ENCODE data around the gene GRAMD1A. TPM values are rescaled to one million over a fixed set of nuclear protein-coding genes. Genes with fewer than 3 reads are reported as not detected.

The GRAMD1A gene
- polyA plus RNA-seq, 1 donor = 53.2 TPM

DNA sequence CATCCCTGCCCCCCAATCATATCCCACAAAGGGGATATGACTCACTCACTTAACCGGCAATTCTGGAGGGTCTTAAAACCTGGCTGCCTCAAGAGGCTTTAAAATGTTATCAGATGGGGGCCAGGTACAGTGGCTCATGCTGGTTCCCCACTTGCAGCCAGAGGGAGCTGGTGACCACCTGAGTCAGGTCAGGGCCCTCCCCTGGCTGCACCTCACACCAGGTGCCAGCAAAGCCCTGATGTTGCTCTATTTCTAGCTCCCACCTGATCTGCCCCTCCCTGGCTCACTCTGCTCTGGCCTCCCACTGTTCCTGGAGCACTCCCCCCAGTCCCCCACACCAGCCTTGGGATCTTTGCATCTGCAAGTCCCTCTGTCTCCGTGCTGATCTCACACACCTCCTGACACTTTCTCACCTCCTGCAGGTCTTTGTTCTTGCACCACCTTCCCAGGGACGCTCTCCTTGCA, 55.6 kb downstream of the GRAMD1A start:
- H3K4me1 ChIP-seq (ENCODE audit: control insufficient read depth, insufficient read depth, low read length) = no peaks in the 10 kb centered on the region
- no CpG with 5 or more reads among the region's 3 CpGs for WGBS (ENCODE audit: insufficient coverage, low lambda C conversion rate)
- H3K36me3 ChIP-seq (ENCODE audit: control insufficient read depth, insufficient read depth, low read length) = peaks cover 51% of the 10 kb centered on the region
- DNase-seq = peak in 1 of 2 donors; percentile 22
- H3K27me3 ChIP-seq (ENCODE audit: control insufficient read depth, insufficient read depth, low read length) = no peaks in the 10 kb centered on the region
- peaks cover 5% of the 10 kb centered on the region for H3K9me3 ChIP-seq (ENCODE audit: control insufficient read depth, low read depth, low read length)
- no peak overlapping the region for H3K4me3 ChIP-seq (ENCODE audit: low read length)
- H3K27ac ChIP-seq (ENCODE audit: low read length) = no peak overlapping the region

DNA sequence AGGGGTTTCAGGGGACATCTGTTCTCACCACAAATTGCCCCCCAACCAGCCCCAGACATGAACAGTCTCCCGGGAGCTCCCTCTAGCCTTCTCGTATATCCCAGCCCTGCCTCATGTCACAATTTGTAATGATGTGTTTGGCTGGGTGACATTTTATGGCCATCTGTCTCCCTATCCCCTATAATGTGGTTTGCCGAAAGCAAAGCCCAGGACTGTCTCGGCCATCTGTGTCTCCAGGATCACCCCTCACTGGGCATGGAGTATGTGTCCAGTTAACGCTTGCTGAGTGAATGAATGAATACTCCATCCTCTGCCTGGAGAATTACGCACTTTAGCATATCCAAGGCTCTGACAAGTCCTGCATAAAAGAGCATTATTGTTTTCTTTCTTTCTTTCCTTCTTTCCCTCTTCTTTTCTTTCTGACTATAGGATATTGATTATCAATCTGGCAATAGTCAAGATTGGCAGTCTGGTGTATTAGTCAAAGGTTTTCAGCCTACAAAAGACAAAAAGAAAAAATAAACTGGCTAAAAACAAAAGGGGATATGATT, 56.5 kb downstream of the GRAMD1A start:
- 60% methylated on average over 1 of the region's 6 CpGs for WGBS (ENCODE audit: insufficient coverage, low lambda C conversion rate)
- H3K9me3 ChIP-seq (ENCODE audit: control insufficient read depth, low read depth, low read length) = peaks cover 5% of the 10 kb centered on the region
- no peaks in the 10 kb centered on the region for H3K4me1 ChIP-seq (ENCODE audit: control insufficient read depth, insufficient read depth, low read length)
- H3K36me3 ChIP-seq (ENCODE audit: control insufficient read depth, insufficient read depth, low read length) = peaks cover 54% of the 10 kb centered on the region
- no peak for DNase-seq
- no peaks in the 10 kb centered on the region for H3K27me3 ChIP-seq (ENCODE audit: control insufficient read depth, insufficient read depth, low read length)
- H3K27ac ChIP-seq (ENCODE audit: low read length) = no peak overlapping the region
- H3K4me3 ChIP-seq (ENCODE audit: low read length) = no peak overlapping the region

DNA sequence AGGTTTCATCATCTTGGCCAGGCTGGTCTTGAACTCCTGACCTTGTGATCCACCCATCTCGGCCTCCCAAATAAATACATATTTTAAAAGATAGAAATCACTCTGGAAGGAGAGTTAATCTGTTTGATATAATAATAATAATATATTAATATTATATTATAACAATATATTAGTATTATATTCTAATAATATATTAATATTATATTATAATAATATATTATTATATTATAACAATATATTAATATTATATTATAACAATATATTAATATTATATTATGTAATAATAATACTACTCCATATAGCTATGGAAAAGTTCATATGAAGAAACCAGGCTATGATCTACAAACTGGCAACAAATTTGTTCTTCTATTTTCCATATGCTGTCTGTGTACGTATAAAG, 58.2 kb downstream of the GRAMD1A start:
- H3K27me3 ChIP-seq (ENCODE audit: control insufficient read depth, insufficient read depth, low read length) = no peaks in the 10 kb centered on the region

DNA sequence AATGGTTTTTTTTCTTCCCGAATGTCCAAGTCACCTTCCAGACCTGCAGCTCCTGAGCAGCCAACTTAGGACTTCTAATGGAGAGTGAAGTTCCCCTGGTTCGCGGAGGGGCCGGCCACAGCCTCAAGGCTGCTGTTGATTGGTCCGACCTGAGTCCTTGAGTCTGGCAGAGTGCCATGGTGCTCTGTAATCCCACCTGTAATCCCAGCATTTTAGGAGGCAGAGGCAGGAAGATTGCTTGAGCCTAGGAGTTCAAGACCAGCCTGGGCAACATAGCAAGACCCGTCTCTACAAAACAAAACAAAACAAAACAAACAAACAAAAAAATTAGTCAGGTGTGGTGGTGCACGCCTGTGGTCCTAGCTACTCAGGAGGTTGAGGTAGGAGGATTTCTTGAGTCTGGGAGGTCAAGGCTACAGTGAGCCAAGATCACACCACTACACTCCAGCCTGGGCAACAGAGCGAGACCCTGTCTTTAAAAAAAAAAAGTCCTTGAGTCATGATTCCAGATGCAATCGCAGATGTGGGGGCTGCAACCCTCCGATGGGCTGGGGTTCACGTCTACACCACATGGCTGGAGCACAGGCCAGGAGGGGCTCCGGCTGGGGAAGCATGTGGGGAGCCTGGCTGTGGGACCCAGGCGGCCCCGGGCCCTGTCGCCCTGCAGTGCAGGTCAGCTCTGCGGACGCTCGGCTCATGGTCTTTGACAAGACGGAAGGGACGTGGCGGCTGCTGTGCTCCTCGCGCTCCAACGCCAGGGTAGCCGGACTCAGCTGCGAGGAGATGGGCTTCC, 59.1 kb downstream of the GRAMD1A start:
- Histone ChIP-seq H3K27ac (ENCODE audit: low read length) (no peak overlapping the region), H3K27me3 (ENCODE audit: control insufficient read depth, insufficient read depth, low read length) (no peaks in the 10 kb centered on the region), H3K4me3 (ENCODE audit: low read length) (no peak overlapping the region), H3K9me3 (ENCODE audit: control insufficient read depth, low read depth, low read length) (peaks cover 5% of the 10 kb centered on the region), H3K36me3 (ENCODE audit: control insufficient read depth, insufficient read depth, low read length) (peaks cover 43% of the 10 kb centered on the region), H3K4me1 (ENCODE audit: control insufficient read depth, insufficient read depth, low read length) (no peaks in the 10 kb centered on the region)
- no peak for DNase-seq
- WGBS (ENCODE audit: insufficient coverage, low lambda C conversion rate) = no CpG with 5 or more reads among the region's 26 CpGs

More for the DNA sequence above, 58.2 kb downstream of the GRAMD1A start:
- DNase-seq = no peak
- Histone ChIP-seq H3K4me3 (ENCODE audit: low read length) (no peak overlapping the region), H3K27ac (ENCODE audit: low read length) (no peak overlapping the region), H3K9me3 (ENCODE audit: control insufficient read depth, low read depth, low read length) (peaks cover 5% of the 10 kb centered on the region), H3K36me3 (ENCODE audit: control insufficient read depth, insufficient read depth, low read length) (peaks cover 45% of the 10 kb centered on the region), H3K4me1 (ENCODE audit: control insufficient read depth, insufficient read depth, low read length) (no peaks in the 10 kb centered on the region)
- WGBS (ENCODE audit: insufficient coverage, low lambda C conversion rate) = 88% methylated on average over 1 of the region's 2 CpGs

DNA sequence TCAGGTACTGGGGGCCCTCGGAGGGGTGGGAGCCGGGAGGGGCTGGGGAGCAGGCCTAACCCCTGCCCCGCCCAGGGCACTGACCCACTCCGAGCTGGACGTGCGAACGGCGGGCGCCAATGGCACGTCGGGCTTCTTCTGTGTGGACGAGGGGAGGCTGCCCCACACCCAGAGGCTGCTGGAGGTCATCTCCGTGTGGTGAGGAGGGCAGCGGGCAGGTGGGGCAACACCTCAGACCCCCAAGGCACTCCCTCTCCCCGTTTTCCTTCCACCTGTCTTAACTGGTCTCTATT, 59.6 kb downstream of the GRAMD1A start:
- no peak for DNase-seq
- Histone ChIP-seq H3K4me1 (ENCODE audit: control insufficient read depth, insufficient read depth, low read length) (no peaks in the 10 kb centered on the region), H3K36me3 (ENCODE audit: control insufficient read depth, insufficient read depth, low read length) (peaks cover 38% of the 10 kb centered on the region), H3K27me3 (ENCODE audit: control insufficient read depth, insufficient read depth, low read length) (no peaks in the 10 kb centered on the region), H3K4me3 (ENCODE audit: low read length) (no peak overlapping the region), H3K27ac (ENCODE audit: low read length) (no peak overlapping the region), H3K9me3 (ENCODE audit: control insufficient read depth, low read depth, low read length) (peaks cover 5% of the 10 kb centered on the region)
- no CpG with 5 or more reads among the region's 15 CpGs for WGBS (ENCODE audit: insufficient coverage, low lambda C conversion rate)

GRCh38 chr19:35060160-35060855, 60.2 kb downstream of the GRAMD1A start:
- no peak for DNase-seq
- peaks cover 5% of the 10 kb centered on the region for H3K9me3 ChIP-seq (ENCODE audit: control insufficient read depth, low read depth, low read length)
- peaks cover 32% of the 10 kb centered on the region for H3K36me3 ChIP-seq (ENCODE audit: control insufficient read depth, insufficient read depth, low read length)
- no peak overlapping the region for H3K4me3 ChIP-seq (ENCODE audit: low read length)
- no peaks in the 10 kb centered on the region for H3K4me1 ChIP-seq (ENCODE audit: control insufficient read depth, insufficient read depth, low read length)
- H3K27me3 ChIP-seq (ENCODE audit: control insufficient read depth, insufficient read depth, low read length) = no peaks in the 10 kb centered on the region
- no CpG with 5 or more reads among the region's 29 CpGs for WGBS (ENCODE audit: insufficient coverage, low lambda C conversion rate)
- no peak overlapping the region for H3K27ac ChIP-seq (ENCODE audit: low read length)

DNA sequence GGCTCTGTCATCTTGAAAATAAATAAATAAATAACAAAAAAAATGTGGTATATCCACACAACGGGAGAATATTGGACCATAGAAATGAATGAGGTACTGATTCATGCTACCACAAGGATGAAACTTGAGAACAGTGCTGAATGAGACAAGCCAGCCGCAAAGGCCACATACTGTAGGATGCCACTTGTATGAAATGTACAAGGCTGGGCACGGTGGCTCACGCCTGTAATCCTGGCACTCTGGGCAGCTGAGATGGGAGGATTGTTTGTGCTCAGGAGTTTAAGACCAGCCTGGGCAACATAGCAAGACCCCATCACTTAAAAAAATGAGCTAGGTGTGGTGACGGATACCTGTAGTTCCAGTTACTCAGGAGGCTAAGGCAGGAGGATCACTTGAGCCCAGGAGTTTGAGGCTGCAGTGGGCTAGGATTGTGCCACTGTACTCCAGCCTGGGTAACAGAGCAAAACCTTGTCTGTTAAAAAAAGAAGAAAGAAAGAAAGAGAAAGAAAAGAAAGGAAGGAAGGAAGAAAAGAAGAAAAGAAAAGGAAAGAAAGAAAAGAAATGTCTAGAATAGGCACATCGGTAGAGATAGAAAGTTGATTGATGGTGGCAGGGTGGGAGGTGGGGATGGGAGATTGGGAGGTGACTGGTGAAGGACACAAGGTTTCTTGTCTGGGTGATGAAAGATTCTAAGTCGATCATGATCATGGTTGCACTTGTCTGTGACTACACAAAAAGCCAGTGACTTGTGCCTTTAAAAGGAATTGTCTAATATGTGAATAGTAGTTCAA, 61.7 kb downstream of the GRAMD1A start:
- Histone ChIP-seq H3K4me3 (ENCODE audit: low read length) (no peak overlapping the region), H3K27me3 (ENCODE audit: control insufficient read depth, insufficient read depth, low read length) (no peaks in the 10 kb centered on the region), H3K9me3 (ENCODE audit: control insufficient read depth, low read depth, low read length) (peaks cover 7% of the 10 kb centered on the region), H3K4me1 (ENCODE audit: control insufficient read depth, insufficient read depth, low read length) (no peaks in the 10 kb centered on the region), H3K27ac (ENCODE audit: low read length) (no peak overlapping the region), H3K36me3 (ENCODE audit: control insufficient read depth, insufficient read depth, low read length) (peaks cover 28% of the 10 kb centered on the region)
- 88% methylated on average over 3 of the region's 7 CpGs for WGBS (ENCODE audit: insufficient coverage, low lambda C conversion rate)
- DNase-seq = no peak

DNA sequence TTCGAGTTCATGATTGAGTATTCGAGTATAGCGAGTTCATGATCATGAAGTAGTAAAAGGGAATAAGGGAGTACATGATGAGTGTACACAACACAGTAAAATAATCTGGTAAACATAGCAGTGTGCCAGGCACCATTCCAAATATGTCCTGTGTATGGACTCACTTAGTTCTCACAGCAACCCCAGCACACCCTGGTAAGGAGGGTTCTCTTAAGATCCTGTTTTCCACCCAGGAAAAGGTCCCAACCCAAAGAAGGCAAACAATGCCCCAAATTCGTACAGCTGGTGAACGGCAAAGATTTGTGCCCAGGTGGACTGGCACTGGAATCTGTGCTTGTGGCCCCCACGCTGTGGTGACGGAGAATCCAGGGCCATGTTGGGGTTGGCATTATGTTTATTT, 62.8 kb downstream of the GRAMD1A start:
- DNase-seq = no peak
- WGBS (ENCODE audit: insufficient coverage, low lambda C conversion rate) = 95% methylated on average over 3 of the region's 7 CpGs
- Histone ChIP-seq H3K27me3 (ENCODE audit: control insufficient read depth, insufficient read depth, low read length) (no peaks in the 10 kb centered on the region), H3K4me3 (ENCODE audit: low read length) (no peak overlapping the region), H3K9me3 (ENCODE audit: control insufficient read depth, low read depth, low read length) (peaks cover 7% of the 10 kb centered on the region), H3K36me3 (ENCODE audit: control insufficient read depth, insufficient read depth, low read length) (peaks cover 26% of the 10 kb centered on the region), H3K4me1 (ENCODE audit: control insufficient read depth, insufficient read depth, low read length) (peaks cover 5% of the 10 kb centered on the region), H3K27ac (ENCODE audit: low read length) (no peak overlapping the region)

DNA sequence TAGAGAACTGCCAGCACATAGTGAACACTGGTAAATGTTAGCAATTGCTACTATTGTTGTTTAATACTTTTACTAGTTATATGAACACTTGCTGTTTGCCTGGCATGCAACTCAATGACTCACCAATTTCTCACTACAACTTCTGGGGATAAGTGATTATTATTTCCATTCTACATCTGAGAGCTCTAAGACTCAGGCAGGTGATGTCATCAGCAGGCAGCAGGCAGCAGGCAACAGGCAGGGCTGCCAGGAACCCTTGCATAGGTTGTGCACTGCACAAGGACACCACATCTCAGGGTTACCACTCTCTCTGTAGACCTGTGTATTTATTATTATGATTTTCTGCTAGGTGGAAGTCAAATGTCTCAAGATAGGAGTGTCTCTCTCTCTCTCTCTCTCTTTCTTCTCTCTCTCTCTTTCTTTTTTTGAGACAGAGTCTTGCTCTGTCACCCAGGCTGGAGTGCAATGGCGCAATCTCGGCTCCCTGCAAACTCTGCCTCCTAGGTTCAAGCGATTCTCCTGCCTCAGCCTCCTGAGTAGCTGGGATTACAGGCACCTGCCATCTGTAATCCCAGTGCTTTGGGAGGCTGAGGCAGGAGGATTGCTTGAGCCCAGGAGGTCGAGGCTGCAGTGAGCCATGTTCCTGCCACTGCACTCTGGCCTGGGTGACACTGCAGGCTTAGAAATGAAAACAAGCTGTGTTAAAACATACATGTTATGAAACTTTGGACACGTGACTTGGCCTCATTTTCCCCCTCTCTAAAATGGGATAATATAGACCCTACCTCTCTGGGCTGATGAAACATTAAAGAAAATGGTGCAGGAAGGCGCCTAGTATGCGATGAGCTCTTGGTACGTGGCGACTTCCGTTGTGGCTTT, 64.1 kb downstream of the GRAMD1A start:
- no CpG with 5 or more reads among the region's 10 CpGs for WGBS (ENCODE audit: insufficient coverage, low lambda C conversion rate)
- no peaks in the 10 kb centered on the region for H3K27me3 ChIP-seq (ENCODE audit: control insufficient read depth, insufficient read depth, low read length)

More for the DNA sequence above, 64.1 kb downstream of the GRAMD1A start:
- DNase-seq = no peak
- H3K9me3 ChIP-seq (ENCODE audit: control insufficient read depth, low read depth, low read length) = peaks cover 7% of the 10 kb centered on the region
- no peak overlapping the region for H3K27ac ChIP-seq (ENCODE audit: low read length)
- peaks cover 5% of the 10 kb centered on the region for H3K4me1 ChIP-seq (ENCODE audit: control insufficient read depth, insufficient read depth, low read length)
- peaks cover 23% of the 10 kb centered on the region for H3K36me3 ChIP-seq (ENCODE audit: control insufficient read depth, insufficient read depth, low read length)
- H3K4me3 ChIP-seq (ENCODE audit: low read length) = no peak overlapping the region

Data from large intestine (tissue), 3 donors.